Endothelial cell of umbilical vein (primary cell): ENCODE measurements around the gene RWDD1. TPM values are rescaled to one million over a fixed set of nuclear protein-coding genes. Genes with fewer than 3 reads are reported as not detected.
"Not testable (repeated sequence)": the region's sequence is repeated elsewhere in the genome, so short reads cannot be mapped to it uniquely, and the experiment has no call there.

Source experiments
- BruUV-seq: library from RNA; stranded (reverse); fragments of 400-500 nt; replicated peaks from 2 replicates; lab custom pipeline; 2021; lab: Mats Ljungman, UMichigan
- CTCF ChIA-PET: fragments of 300-600, 350-600 bp; sonication (Branson Sonifier 250); formaldehyde crosslinking; loops from one replicate; lab custom pipeline; 2021; ENCODE audit warnings: antibody characterized with exemption, inconsistent platforms; lab: Charles Lee
- POLR2A ChIA-PET: fragments of 300-600, 350-600 bp; sonication (Branson Sonifier 250); formaldehyde crosslinking; loops from one replicate; lab custom pipeline; 2021; ENCODE audit warnings: antibody characterized with exemption, inconsistent platforms; lab: Charles Lee
- DNase-seq: peaks from one replicate; pipeline ENCODE4 v3.0.0-alpha.2; 2011; ENCODE audit warnings: low read depth, low spot score
- FAIRE-seq: peaks from 2 replicates; lab custom pipeline; 2011; peaks lifted over from hg19 to GRCh38; lab: Jason Lieb, UNC
- H2AFZ ChIP-seq: 2 replicates; pipeline ENCODE4 v1.6.0; 2012; ENCODE audit warnings: low read depth, low read length, control low read depth, inconsistent platforms
- H3K27ac ChIP-seq: 2 replicates; pipeline ENCODE4 v1.5.1; 2011; ENCODE audit warnings: low read depth, mild to moderate bottlenecking, control low read depth, low read length, moderate library complexity; ENCODE audit not compliant: insufficient read depth
- H3K27me3 ChIP-seq, 2 experiments: 2 replicates each; pipeline versions ENCODE4 v1.6.0 to v1.6.1; 2011; ENCODE audit warnings: low read length in 2 of 2, mixed read lengths in 1 of 2; ENCODE audit not compliant: control insufficient read depth in 2 of 2, insufficient read depth in 2 of 2
- H3K36me3 ChIP-seq, 2 experiments: 2 replicates in 1 of 2; 3 replicates in 1 of 2; pipeline ENCODE4 v1.5.1; 2011; ENCODE audit warnings: low read length in 2 of 2, mild to moderate bottlenecking in 1 of 2, moderate library complexity in 1 of 2; ENCODE audit not compliant: control insufficient read depth in 2 of 2, insufficient read depth in 2 of 2; ENCODE audit errors: extremely low read depth in 1 of 2
- H3K4me1 ChIP-seq: 3 replicates; pipeline ENCODE4 v1.5.1; 2011; ENCODE audit warnings: mild to moderate bottlenecking, low read length; ENCODE audit not compliant: control insufficient read depth, insufficient read depth; ENCODE audit errors: extremely low read depth
- H3K4me2 ChIP-seq: 2 replicates; pipeline ENCODE4 v1.6.1; 2011; ENCODE audit warnings: low read length, control low read depth, mixed read lengths; ENCODE audit not compliant: insufficient read depth
- H3K4me3 ChIP-seq, 3 experiments: fragments of 200-600 bp in 1 of 3; sonication (generic), shearing (Covaris generic) in 1 of 3; replicated peaks in 1 of 3; 2 replicates each; pipeline ENCODE4 v1.5.1; 2011 to 2016; ENCODE audit warnings: control low read depth in 3 of 3, low read length in 3 of 3, mild to moderate bottlenecking in 2 of 3, inconsistent platforms in 1 of 3, low read depth in 1 of 3, moderate library complexity in 1 of 3; ENCODE audit not compliant: insufficient read depth in 1 of 3
- H3K79me2 ChIP-seq: 2 replicates; pipeline ENCODE4 v1.6.0; 2012; ENCODE audit warnings: low read length, inconsistent platforms; ENCODE audit not compliant: control insufficient read depth, insufficient read depth
- H3K9ac ChIP-seq: replicated peaks from 2 replicates; pipeline ENCODE3; 2011; ENCODE audit warnings: low read length, control low read depth; ENCODE audit not compliant: insufficient read depth; ENCODE audit errors: extremely low read depth
- H3K9me1 ChIP-seq: replicated peaks from 3 replicates; pipeline ENCODE4 v1.6.0; 2011; ENCODE audit warnings: mild to moderate bottlenecking, low read length; ENCODE audit not compliant: control insufficient read depth, insufficient read depth; ENCODE audit errors: extremely low read depth
- H3K9me3 ChIP-seq: replicated peaks from 2 replicates; pipeline ENCODE4 v1.5.1; 2012; ENCODE audit warnings: low read length, inconsistent platforms; ENCODE audit not compliant: control insufficient read depth, insufficient read depth
- H4K20me1 ChIP-seq: replicated peaks from 2 replicates; pipeline ENCODE3; 2011; ENCODE audit warnings: mild to moderate bottlenecking, low read length; ENCODE audit not compliant: control insufficient read depth, insufficient read depth; ENCODE audit errors: extremely low read depth
- EZH2 ChIP-seq: IDR thresholded peaks from 2 replicates; pipeline ENCODE4 v1.6.1; 2012; ENCODE audit warnings: borderline replicate concordance, low read depth, mild to moderate bottlenecking, moderate library complexity, low read length, inconsistent platforms; ENCODE audit not compliant: severe bottlenecking
- FOS ChIP-seq: IDR thresholded peaks from 2 replicates; pipeline ENCODE4 v1.6.1; 2011; ENCODE audit warnings: mild to moderate bottlenecking, low read length, moderate library complexity, borderline replicate concordance; ENCODE audit not compliant: insufficient read depth
- GATA2 ChIP-seq: IDR thresholded peaks from 2 replicates; pipeline ENCODE4 v1.7.0; 2011; ENCODE audit warnings: low read depth, mild to moderate bottlenecking, moderate library complexity, mixed read lengths, low read length; ENCODE audit not compliant: insufficient read length, insufficient read depth
- JUN ChIP-seq: IDR thresholded peaks from 2 replicates; pipeline ENCODE4 v1.6.1; 2011; ENCODE audit warnings: borderline replicate concordance, low read depth; ENCODE audit not compliant: insufficient read length, insufficient read depth
- MYC ChIP-seq: IDR thresholded peaks from one replicate; pipeline ENCODE4 v1.6.1; 2011; ENCODE audit warnings: mild to moderate bottlenecking, low read depth, low read length
- POLR2A ChIP-seq: IDR thresholded peaks from 2 replicates; pipeline ENCODE4 v1.6.1; 2012; ENCODE audit warnings: low read depth, mild to moderate bottlenecking, control low read depth, low read length
- POLR2AphosphoS5 ChIP-seq: IDR thresholded peaks from 2 replicates; pipeline ENCODE4 v1.6.1; 2012; ENCODE audit warnings: low read depth, mild to moderate bottlenecking, control low read depth, low read length, moderate library complexity; ENCODE audit not compliant: insufficient read depth
- dilution Hi-C: fragments of 300-500 bp; cut with MboI; formaldehyde crosslinking; loops from one replicate; pipeline ENCODE4 v1.15.0; 2019; ENCODE audit warnings: low sequenced_read_pairs; ENCODE audit not compliant: extremely low pct_ligation_motif_present
- intact Hi-C: fragments of 100-400 bp; cut with micrococcal nuclease; formaldehyde crosslinking; loops from one replicate; pipeline ENCODE4 v1.10.0; 2022
- polyA plus RNA-seq, 4 experiments: library from polyadenylated mRNA; depleted of rRNA in 3 of 4; stranded (reverse) in 3 of 4; unstranded in 1 of 4; fragments of >200 nt; gene quantifications; 2 replicates each; pipeline versions ENCODE4 v1.2.1 to v1.2.3, GENCODE V29; 2011 to 2012; ENCODE audit warnings: missing spikeins in 1 of 4
- total RNA-seq: library from RNA; stranded (reverse); gene quantifications from 2 replicates; pipeline ENCODE4 v1.2.3, GENCODE V29; 2021
- TF ChIP-seq, protein P1 (sequence below), 2 donors: IDR thresholded peaks; 1 replicate in 1 of 2; 2 replicates in 1 of 2; pipeline ENCODE4 v1.5.1; 2011; ENCODE audit warnings: low read length in 2 of 2, mild to moderate bottlenecking in 2 of 2, moderate library complexity in 2 of 2, control low read depth in 1 of 2, inconsistent platforms in 1 of 2, low read depth in 1 of 2; ENCODE audit not compliant: insufficient read depth in 1 of 2; ENCODE audit errors: extremely low read depth in 1 of 2
- TF ChIP-seq, protein P2 (sequence below): IDR thresholded peaks from 2 replicates; pipeline ENCODE4 v1.6.1; 2011; ENCODE audit not compliant: insufficient read depth, insufficient read length

The RWDD1 gene
- total and polyA plus RNA-seq, 2 donors (not counting 3 experiments of a cell fraction or from before 2014, with no cell fraction given) = 18.7 to 37.9 TPM

DNA sequence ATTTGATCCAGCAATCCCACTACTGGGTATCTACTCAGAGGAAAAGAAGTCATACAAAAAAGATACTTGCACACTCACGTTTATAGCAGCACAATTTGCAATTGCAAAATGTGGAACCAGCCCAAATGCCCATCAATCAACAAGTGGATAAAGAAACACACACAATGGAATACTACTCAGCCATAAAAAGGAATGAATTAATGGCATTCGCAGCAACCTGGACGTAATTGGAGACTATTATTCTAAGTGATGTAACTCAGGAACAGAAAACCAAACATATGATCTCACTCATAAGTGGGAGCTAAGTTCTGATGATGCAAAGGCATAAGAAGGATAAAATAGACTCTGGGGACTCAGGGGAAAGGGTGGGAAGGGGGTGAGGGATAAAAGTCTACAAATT is 33.6 kb downstream of the RWDD1 start:
- H2AFZ ChIP-seq, H3K9me1 ChIP-seq, H3K9me3 ChIP-seq, FAIRE-seq, H3K27ac ChIP-seq, H3K4me3 ChIP-seq, H3K9ac ChIP-seq, H3K79me2 ChIP-seq, DNase-seq, POLR2A ChIA-PET, intact Hi-C loops, CTCF ChIA-PET, H3K4me1 ChIP-seq, H3K27me3 ChIP-seq, BruUV-seq, H3K36me3 ChIP-seq, dilution Hi-C loops, H3K4me2 ChIP-seq, H4K20me1 ChIP-seq: not testable (repeated sequence)

- intact Hi-C loops (no loop called here), dilution Hi-C loops (no loop called here)
- no peak overlapping the region for H3K4me2 ChIP-seq
- CTCF ChIA-PET = no interaction called here
- FAIRE-seq (no peak), DNase-seq (no peak)
- no peak overlapping the region for H3K27ac ChIP-seq
- no peaks in the 10 kb centered on the region for H3K9me3 ChIP-seq
- H3K36me3 ChIP-seq = no peaks in the 10 kb centered on the region
- no peaks in the 10 kb centered on the region for H3K4me1 ChIP-seq
- no peak overlapping the region for H3K9ac ChIP-seq
- H3K27me3 ChIP-seq = no peaks in the 10 kb centered on the region
- H4K20me1 ChIP-seq = no peaks in the 10 kb centered on the region
- no peaks in the 10 kb centered on the region for H3K9me1 ChIP-seq
- POLR2A ChIA-PET = no interaction called here
- H2AFZ ChIP-seq = no peak overlapping the region
- BruUV-seq = no TSS peak
- TF ChIP-seq FOS (no peak), MYC (no peak), GATA2 (no peak), JUN (no peak), POLR2A (no peak), POLR2AphosphoS5 (no peak), EZH2 (no peak)
- TF ChIP-seq, protein P1, sequence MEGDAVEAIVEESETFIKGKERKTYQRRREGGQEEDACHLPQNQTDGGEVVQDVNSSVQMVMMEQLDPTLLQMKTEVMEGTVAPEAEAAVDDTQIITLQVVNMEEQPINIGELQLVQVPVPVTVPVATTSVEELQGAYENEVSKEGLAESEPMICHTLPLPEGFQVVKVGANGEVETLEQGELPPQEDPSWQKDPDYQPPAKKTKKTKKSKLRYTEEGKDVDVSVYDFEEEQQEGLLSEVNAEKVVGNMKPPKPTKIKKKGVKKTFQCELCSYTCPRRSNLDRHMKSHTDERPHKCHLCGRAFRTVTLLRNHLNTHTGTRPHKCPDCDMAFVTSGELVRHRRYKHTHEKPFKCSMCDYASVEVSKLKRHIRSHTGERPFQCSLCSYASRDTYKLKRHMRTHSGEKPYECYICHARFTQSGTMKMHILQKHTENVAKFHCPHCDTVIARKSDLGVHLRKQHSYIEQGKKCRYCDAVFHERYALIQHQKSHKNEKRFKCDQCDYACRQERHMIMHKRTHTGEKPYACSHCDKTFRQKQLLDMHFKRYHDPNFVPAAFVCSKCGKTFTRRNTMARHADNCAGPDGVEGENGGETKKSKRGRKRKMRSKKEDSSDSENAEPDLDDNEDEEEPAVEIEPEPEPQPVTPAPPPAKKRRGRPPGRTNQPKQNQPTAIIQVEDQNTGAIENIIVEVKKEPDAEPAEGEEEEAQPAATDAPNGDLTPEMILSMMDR (IDR thresholded peaks at IDR 0.05; ENCODE audit: extremely low read depth in 1 of 2, insufficient read depth in 1 of 2, low read depth in 1 of 2, low read length in 2 of 2) = no peak
- TF ChIP-seq, protein P2, sequence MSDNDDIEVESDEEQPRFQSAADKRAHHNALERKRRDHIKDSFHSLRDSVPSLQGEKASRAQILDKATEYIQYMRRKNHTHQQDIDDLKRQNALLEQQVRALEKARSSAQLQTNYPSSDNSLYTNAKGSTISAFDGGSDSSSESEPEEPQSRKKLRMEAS = no peak
- no peaks in the 10 kb centered on the region for H3K79me2 ChIP-seq
- H3K4me3 ChIP-seq = no peak overlapping the region
Observed at GRCh38 chr6:116605935-116606334, 34.6 kb downstream of the RWDD1 start.
